Measurements from ENCODE around the gene GPC4. TPM values are rescaled to one million over a fixed set of nuclear protein-coding genes. Genes with fewer than 3 reads are reported as not detected.
A peak's percentile ranks its signal among the peaks of the same experiment; 100 is the strongest.

The GPC4 gene
- total RNA-seq, 1 donor from 2014 or later = 86.4 TPM

GRCh38 chrX:133399411-133399810 lies 15.9 kb downstream of the GPC4 start:
- no peaks in the 10 kb centered on the region for H3K9me3 ChIP-seq (ENCODE audit: insufficient read depth, low read depth, low read length)
- Mint-ChIP-seq H3K36me3 (ENCODE audit: low read depth, unreplicated experiment) (no peaks in the 10 kb centered on the region), H3K4me1 (ENCODE audit: low read depth, unreplicated experiment) (peaks cover 16% of the 10 kb centered on the region), H3K27me3 (ENCODE audit: low read depth, unreplicated experiment) (no peaks in the 10 kb centered on the region), H3K4me3 (ENCODE audit: unreplicated experiment) (no peak overlapping the region), H3K9me3 (ENCODE audit: unreplicated experiment) (no peaks in the 10 kb centered on the region), H3K27ac (ENCODE audit: unreplicated experiment) (no peak overlapping the region)
- peaks cover 8% of the 10 kb centered on the region for H4K20me1 ChIP-seq (ENCODE audit: insufficient read depth, low read length)
- no peaks in the 10 kb centered on the region for H3K27me3 ChIP-seq (ENCODE audit: insufficient read depth, low read length)
- no peak overlapping the region for H3K9ac ChIP-seq (ENCODE audit: low read length)
- H3K4me1 ChIP-seq (ENCODE audit: insufficient read depth, low read length) = peaks cover 2% of the 10 kb centered on the region
- TF ChIP-seq EZH2 (IDR thresholded peaks at IDR 0.05; ENCODE audit: insufficient read depth, low read length) = no peak
- TF ChIP-seq, protein P1, sequence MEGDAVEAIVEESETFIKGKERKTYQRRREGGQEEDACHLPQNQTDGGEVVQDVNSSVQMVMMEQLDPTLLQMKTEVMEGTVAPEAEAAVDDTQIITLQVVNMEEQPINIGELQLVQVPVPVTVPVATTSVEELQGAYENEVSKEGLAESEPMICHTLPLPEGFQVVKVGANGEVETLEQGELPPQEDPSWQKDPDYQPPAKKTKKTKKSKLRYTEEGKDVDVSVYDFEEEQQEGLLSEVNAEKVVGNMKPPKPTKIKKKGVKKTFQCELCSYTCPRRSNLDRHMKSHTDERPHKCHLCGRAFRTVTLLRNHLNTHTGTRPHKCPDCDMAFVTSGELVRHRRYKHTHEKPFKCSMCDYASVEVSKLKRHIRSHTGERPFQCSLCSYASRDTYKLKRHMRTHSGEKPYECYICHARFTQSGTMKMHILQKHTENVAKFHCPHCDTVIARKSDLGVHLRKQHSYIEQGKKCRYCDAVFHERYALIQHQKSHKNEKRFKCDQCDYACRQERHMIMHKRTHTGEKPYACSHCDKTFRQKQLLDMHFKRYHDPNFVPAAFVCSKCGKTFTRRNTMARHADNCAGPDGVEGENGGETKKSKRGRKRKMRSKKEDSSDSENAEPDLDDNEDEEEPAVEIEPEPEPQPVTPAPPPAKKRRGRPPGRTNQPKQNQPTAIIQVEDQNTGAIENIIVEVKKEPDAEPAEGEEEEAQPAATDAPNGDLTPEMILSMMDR (IDR thresholded peaks at IDR 0.05; ENCODE audit: insufficient read depth, low read depth, low read length) = no peak
- no peaks in the 10 kb centered on the region for H3K36me3 ChIP-seq (ENCODE audit: insufficient read depth, low read length)
- H3K4me3 ChIP-seq (ENCODE audit: insufficient read depth, low read depth, low read length) = no peak overlapping the region
- no peak for FAIRE-seq
- no peak for DNase-seq (ENCODE audit: low read depth)
- H3K79me2 ChIP-seq (ENCODE audit: insufficient read depth, low read length) = no peaks in the 10 kb centered on the region
- no peak overlapping the region for H3K27ac ChIP-seq (ENCODE audit: low read depth, low read length)
- no peak overlapping the region for H2AFZ ChIP-seq (ENCODE audit: low read depth, low read length)
- no peak overlapping the region for H3K4me2 ChIP-seq (ENCODE audit: low read length)

DNA sequence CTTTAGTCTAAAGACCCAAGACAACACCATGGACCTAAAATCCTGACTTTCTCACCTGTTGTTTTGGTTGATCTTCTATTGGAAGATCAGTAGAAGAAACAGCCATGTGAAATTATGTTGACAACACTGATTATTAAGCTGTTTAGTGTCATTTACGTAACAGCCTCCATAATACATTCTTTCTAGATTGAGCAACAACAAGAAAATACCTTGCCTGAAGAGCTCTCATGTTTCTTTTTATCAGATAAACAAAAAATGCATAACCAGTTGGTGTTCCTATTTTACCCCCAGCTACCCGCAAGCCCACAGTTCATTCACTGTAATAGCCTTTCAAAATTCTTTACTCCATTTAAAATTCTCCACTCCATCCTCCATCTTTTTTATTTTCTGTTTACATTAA lies 20.5 kb downstream of the GPC4 start:
- no peaks in the 10 kb centered on the region for H3K27me3 Mint-ChIP-seq (ENCODE audit: low read depth, unreplicated experiment)
- Histone ChIP-seq H3K4me1 (ENCODE audit: insufficient read depth, low read length) (no peaks in the 10 kb centered on the region), H3K9me3 (ENCODE audit: insufficient read depth, low read depth, low read length) (no peaks in the 10 kb centered on the region), H3K9ac (ENCODE audit: low read length) (no peak overlapping the region), H3K27me3 (ENCODE audit: insufficient read depth, low read length) (no peaks in the 10 kb centered on the region), H3K27ac (ENCODE audit: low read depth, low read length) (no peak overlapping the region), H4K20me1 (ENCODE audit: insufficient read depth, low read length) (peaks cover 6% of the 10 kb centered on the region), H3K4me3 (ENCODE audit: insufficient read depth, low read depth, low read length) (no peak overlapping the region), H2AFZ (ENCODE audit: low read depth, low read length) (no peak overlapping the region), H3K4me2 (ENCODE audit: low read length) (no peak overlapping the region), H3K36me3 (ENCODE audit: insufficient read depth, low read length) (no peaks in the 10 kb centered on the region), H3K79me2 (ENCODE audit: insufficient read depth, low read length) (peaks cover 10% of the 10 kb centered on the region)
- H3K4me1 Mint-ChIP-seq (ENCODE audit: low read depth, unreplicated experiment) = peaks cover 13% of the 10 kb centered on the region
- no peaks in the 10 kb centered on the region for H3K36me3 Mint-ChIP-seq (ENCODE audit: low read depth, unreplicated experiment)
- no peaks in the 10 kb centered on the region for H3K9me3 Mint-ChIP-seq (ENCODE audit: unreplicated experiment)
- DNase-seq (ENCODE audit: low read depth) (no peak), FAIRE-seq (peak; percentile 74)
- TF ChIP-seq EZH2 (IDR thresholded peaks at IDR 0.05; ENCODE audit: insufficient read depth, low read length) = no peak
- TF ChIP-seq, protein P1 (IDR thresholded peaks at IDR 0.05; ENCODE audit: insufficient read depth, low read depth, low read length) = no peak
- no peak overlapping the region for H3K4me3 Mint-ChIP-seq (ENCODE audit: unreplicated experiment)
- no peak overlapping the region for H3K27ac Mint-ChIP-seq (ENCODE audit: unreplicated experiment)

DNA sequence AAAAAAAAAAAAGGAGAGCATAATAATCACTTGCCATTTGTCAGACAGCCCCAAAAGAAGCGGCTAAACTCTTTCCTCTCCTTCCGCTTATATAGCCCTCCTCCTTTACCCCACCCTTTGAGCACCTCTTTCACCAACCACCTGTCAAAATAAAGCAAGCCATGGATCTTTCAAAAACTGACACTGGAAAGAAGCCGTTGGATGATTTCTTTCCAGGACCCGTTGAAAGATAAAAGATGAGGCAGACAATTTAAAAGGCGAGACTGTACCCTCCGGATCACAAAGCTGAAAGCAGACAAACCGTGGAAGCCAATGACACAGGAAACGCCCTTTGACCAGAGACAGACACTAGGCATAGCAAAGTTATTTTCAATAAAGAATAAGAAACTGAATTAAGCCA lies 22.6 kb downstream of the GPC4 start:
- no peaks in the 10 kb centered on the region for H3K4me1 ChIP-seq (ENCODE audit: insufficient read depth, low read length)
- Mint-ChIP-seq H3K27me3 (ENCODE audit: low read depth, unreplicated experiment) (no peaks in the 10 kb centered on the region), H3K4me3 (ENCODE audit: unreplicated experiment) (no peak overlapping the region), H3K36me3 (ENCODE audit: low read depth, unreplicated experiment) (no peaks in the 10 kb centered on the region), H3K4me1 (ENCODE audit: low read depth, unreplicated experiment) (peaks cover 13% of the 10 kb centered on the region), H3K27ac (ENCODE audit: unreplicated experiment) (no peak overlapping the region), H3K9me3 (ENCODE audit: unreplicated experiment) (no peaks in the 10 kb centered on the region)
- no peak overlapping the region for H2AFZ ChIP-seq (ENCODE audit: low read depth, low read length)
- no peaks in the 10 kb centered on the region for H3K36me3 ChIP-seq (ENCODE audit: insufficient read depth, low read length)
- no peaks in the 10 kb centered on the region for H3K27me3 ChIP-seq (ENCODE audit: insufficient read depth, low read length)
- no peak overlapping the region for H3K27ac ChIP-seq (ENCODE audit: low read depth, low read length)
- no peaks in the 10 kb centered on the region for H3K9me3 ChIP-seq (ENCODE audit: insufficient read depth, low read depth, low read length)
- H3K4me2 ChIP-seq (ENCODE audit: low read length) = no peak overlapping the region
- no peak for TF ChIP-seq EZH2 (IDR thresholded peaks at IDR 0.05; ENCODE audit: insufficient read depth, low read length)
- TF ChIP-seq, protein P1 (IDR thresholded peaks at IDR 0.05; ENCODE audit: insufficient read depth, low read depth, low read length) = no peak
- no peak overlapping the region for H3K4me3 ChIP-seq (ENCODE audit: insufficient read depth, low read depth, low read length)
- H3K79me2 ChIP-seq (ENCODE audit: insufficient read depth, low read length) = peaks cover 10% of the 10 kb centered on the region
- peak; percentile 47 for FAIRE-seq
- no peak overlapping the region for H3K9ac ChIP-seq (ENCODE audit: low read length)
- peaks cover 6% of the 10 kb centered on the region for H4K20me1 ChIP-seq (ENCODE audit: insufficient read depth, low read length)
- DNase-seq (ENCODE audit: low read depth) = no peak

Measured in astrocyte (in vitro differentiated cells and primary cell).